GM21528 (cell line): Measurements from ENCODE around the gene LNX2.
"Not testable (repeated sequence)": the region's sequence is repeated elsewhere in the genome, so short reads cannot be mapped to it uniquely, and the experiment has no call there.

Source experiments
- ATAC-seq: cut with Tn5 transposase; IDR thresholded peaks from one replicate; pipeline ENCODE4 v1.9.1; 2021; ENCODE audit warnings: mild to moderate bottlenecking, moderate library complexity; ENCODE audit not compliant: unreplicated experiment, low FRiP score

The LNX2 gene

DNA sequence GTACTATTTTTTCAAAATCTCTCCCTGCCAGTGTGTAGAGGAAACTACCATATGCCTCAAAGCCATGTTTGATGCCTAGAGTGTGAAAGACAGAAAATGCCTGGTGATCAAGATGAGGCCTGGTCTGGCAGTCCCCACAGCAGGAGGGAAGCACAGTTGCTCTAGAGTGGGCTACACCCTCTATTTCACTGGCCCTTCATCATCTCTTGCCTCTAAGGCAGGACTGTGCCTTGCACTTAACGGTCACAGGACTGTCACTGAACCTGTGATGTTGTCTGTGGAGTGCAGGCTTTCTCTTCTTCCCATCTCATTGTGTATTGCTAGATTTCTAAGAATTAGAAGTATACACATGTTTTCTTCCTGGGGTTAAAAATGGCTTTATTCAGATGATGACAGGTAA, 17.7 kb upstream of the LNX2 start:
- no peak for ATAC-seq

DNA sequence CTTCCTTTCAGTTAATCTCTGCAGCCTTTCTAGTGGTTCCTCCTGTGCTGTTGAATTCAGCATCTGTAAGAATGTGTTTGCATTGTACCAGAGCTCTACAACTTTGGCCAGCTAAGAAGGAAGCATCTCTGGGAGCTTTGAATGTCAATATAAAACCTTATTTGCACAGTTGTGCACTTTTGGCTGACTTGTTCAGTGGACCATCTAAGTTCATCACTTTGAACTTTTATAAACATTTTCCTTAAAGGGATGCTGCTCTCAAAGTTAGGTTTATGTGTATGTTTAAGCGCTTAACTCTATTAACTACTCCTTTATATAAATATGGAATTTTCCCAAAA, 16.9 kb upstream of the LNX2 start:
- ATAC-seq, result no peak

DNA sequence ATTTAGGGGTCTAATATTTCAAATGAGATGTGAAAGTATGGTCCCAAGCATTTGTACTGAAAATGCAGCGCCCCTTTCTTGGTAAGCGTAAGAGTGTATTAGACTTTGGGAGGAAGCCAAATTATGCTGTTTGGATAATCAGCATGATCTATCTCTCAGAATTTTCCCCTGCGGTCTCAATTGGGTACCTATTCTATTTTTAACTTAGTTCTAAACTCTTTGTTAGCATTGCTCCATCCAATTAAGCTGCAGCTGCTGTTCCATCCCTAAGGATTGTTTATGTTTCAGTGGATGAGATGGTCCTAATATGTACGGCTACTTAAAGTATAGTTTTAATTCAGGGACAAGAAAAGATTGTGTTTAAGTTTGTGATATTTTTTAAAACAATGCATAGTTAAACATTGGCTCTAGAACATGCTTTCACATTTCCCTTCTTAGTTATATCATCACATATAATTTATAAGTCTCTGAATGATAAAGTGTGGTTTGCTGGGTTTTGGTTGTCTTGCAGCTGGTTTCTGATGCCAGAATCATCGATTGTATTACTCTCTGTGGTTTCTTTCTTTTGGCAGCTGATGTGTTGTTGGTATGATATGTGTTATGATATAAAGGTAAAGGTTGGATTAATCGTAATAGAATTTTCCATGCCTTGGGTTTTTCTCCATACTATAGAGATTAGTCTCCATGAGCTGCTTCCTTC, 16.4 kb upstream of the LNX2 start:
- no peak for ATAC-seq

DNA sequence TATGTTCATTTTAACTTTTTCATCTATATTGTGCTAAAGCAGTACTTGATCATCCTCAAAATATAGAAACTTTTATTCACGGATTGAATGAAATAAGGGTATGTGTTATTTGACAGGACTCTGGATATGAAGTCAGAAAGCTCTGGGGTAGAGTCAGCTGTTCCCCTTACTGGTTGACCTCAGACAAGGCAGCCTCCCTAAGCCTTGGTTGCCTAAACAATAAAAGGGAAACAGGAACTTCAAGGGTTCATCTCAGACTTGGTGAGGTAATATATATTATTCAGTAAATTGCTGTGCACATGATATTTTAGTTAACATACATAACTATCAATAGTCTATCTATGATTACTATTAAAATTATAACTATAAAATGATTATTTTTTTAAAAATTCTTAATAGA, 14.9 kb upstream of the LNX2 start:
- no peak for ATAC-seq

DNA sequence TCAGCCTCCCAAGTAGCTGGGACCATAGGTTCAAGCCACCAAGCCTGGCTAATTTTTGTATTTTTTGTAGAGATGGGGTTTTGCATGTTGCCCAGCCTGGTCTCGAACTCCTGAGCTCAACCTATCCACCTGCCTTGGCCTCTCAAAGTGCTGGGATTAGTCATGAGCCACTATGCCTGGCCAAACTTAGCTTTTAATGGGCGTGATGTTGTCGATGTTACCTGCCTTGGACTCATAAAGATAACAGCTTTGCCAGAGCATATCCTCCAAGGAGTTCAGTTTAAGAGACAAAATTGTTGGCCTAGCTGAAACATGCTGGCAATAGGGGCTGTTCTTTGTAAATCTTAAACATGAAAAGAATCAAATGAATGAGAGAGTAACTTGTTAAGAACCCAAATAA, 14.5 kb upstream of the LNX2 start:
- no peak for ATAC-seq

DNA sequence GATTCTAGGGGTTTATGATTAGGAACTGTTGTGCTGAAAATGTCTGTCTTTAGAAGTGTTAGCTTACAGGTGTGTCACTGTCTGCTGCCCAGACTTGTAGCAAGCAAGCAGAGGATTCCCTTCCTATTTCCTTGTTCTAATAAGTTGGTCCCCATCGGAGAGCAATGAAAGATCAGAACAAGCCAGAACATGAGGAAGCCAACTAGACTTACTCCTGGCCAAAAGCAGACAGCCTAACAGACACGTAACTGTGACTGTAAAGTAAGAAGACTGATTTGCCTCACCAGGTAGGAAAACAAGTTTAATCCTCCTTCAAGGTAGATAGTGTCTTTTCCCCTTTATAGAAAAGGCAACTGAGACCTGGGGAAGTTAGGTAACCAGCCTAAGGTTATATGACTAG, 13.9 kb upstream of the LNX2 start:
- ATAC-seq, result no peak

DNA sequence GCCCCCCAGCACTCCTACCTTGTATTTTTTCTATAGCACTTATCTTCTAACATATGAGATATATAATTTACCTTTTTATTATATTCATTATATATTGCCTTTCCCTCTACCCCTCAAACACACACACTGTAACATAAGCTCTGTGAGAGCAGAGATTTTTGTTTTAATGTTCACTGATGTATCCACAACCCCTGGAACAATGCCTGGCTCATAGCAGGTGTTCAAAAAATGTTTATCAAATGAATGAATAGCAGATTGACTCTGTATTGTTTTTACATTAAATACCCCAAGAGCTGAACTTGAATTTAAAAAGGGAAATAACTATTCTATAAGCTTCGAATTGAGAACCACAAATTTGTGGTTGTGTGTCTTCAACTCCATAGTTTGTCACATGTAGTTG, 12.3 kb upstream of the LNX2 start:
- no peak for ATAC-seq

DNA sequence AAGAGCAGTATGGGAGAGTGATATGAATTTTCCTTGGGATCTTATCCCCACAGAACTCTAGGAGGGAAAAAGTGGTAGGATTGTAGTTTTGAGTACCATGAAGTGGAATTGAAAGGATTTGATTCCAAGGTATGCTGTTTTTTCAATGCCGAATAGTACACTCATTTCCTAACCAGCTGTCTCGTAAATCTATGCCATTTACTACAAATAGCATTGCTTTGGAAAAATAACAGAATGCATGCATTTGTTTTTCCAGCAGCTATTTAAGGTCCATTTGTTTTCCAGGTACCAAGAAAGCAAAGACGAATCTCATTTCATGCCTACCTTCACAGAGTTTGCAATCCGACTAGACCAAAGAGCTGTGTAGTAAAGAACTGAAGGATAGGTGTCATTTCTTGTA, 11.9 kb upstream of the LNX2 start:
- ATAC-seq, result no peak

DNA sequence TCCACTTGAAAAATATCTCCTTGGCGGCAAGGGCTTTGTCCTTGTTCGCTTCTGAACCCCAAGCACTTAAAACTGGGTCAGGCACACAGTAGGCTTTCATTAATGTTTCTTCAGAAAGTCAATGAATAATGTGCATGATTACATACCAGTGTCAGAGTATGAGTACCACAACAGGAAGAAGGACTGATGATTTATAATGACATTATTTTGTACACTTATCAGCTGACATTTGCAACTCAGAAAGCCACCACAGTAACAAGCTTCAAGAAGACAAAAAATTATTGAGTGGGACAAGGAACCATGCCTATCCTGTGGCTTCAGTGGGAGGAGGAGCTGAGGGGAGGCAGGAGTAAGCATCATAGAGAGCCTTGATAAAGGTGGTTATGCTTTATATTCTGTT, 11.3 kb upstream of the LNX2 start:
- ATAC-seq, result no peak

DNA sequence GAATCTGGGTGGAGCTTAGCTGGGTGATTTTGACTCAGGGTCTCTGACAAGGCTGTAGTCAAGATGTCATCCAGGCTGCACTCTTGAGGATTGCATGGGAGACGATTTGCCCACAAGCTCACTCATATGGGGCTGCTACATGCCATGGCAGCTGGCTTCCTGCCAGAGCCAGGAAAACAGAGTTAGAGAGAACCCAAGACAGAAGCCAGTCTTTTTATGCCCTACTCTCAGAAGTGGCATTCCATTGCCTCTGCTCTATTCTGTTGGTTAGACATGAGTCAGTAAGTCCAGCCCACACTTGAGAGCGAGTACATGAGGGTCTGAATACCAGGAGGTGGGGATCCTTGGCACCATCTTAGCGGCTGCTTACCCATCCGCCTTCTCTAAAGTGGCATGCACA, 10.8 kb upstream of the LNX2 start:
- no peak for ATAC-seq

DNA sequence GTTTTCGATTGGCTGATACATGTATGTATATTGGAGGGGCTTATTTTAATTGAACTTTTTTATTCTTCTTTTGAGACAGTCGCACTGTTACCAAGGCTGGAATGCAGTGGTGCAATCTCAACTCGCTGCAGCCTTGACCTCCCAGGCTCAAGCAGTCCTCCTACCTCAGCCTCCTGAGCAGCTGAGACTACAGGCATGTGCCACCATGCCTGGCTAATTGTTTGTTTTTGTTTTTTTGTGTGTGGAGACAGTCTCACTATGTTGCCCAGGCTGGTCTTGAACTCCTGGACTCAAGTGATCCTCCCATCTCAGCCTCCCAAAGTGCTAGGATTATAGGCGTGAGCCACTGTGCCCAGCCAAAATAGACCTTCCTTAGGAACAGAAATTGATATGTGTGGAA, 8.4 kb upstream of the LNX2 start:
- not testable (repeated sequence) for ATAC-seq

DNA sequence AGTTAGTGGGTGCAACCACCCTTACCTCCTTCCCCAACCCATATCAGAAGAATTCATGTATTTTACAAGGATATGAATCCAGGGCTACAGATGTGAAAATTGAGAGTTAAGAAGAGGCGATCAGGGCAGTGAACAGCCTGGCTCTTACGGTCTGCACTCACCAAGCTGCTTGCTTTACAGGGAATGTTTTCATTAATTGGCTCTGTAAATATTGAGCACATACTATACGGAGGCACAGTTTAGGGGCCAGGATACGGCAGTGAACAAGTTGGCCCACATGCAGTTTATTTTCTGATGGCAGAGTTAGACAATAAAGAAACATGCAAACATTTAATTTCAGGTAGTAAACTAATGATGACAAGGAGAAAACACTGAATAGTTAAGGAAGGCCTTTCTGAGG, 7.8 kb upstream of the LNX2 start:
- ATAC-seq, result no peak

DNA sequence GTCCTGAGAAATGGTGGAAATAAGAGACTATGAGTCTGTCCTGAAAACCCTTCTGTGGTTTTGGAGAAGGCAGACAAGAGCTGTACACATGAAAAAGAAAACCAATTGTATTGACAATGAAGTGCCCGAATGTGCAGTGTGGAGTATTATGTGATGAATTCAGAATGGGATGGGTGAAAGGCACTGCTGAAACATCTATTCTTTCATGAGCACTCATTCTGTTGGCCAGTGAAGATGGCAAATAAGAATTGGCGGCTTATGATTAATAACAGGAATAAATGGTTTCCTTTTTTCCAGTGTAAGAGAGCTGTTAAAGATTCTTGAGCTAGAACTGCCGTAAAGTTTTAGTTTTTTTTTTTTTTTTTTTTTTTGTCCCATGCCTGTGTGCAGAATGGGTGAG, 7.1 kb upstream of the LNX2 start:
- no peak for ATAC-seq

DNA sequence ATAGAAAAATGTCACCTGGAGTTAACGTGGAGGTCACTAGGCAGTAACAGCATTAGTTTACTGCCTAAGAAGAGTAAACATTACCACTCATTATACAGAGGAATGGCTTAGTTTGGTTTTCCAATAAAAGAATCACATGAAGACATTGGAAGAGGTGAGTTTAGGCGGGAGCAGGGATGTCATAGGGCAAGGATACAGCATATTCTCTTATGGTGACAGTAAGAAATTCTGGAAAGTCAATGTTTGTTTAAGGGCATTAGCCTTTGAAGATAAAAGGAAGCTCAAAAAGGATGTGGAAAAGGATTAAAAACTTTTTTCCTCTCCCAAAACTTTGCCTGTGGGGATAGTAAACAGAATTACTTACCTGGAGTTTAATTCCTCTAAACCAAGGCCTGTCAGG, 5.5 kb upstream of the LNX2 start:
- no peak for ATAC-seq

DNA sequence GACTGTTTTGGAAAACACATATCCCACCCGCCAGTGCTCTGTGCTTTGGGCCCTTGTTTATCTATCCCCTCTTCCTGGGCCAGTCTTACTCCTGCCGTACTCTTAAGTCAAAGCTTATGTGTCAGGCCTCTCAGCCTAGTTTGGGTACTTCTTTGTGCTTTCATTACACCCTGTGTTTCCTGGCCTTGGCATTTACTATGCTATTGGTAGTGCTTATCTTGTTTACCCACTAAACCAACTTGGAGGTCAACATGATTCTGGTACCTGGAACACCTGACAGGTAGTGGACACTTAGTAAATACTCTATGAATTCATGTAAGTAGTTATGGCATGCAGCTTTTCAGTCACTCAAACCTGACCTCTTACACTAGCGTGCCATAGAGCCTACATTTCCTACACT, 3.7 kb upstream of the LNX2 start:
- ATAC-seq, result no peak

DNA sequence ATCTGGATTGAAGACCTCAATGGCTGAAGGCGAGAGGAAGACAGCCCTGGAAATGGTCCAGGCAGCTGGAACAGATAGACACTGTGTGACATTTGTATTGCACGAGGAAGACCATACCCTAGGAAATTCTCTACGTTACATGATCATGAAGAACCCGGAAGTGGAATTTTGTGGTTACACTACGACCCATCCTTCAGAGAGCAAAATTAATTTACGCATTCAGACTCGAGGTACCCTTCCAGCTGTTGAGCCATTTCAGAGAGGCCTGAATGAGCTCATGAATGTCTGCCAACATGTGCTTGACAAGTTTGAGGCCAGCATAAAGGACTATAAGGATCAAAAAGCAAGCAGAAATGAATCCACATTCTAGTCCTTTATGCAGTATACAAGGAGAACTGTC, 2.6 kb upstream of the LNX2 start:
- no peak for ATAC-seq

DNA sequence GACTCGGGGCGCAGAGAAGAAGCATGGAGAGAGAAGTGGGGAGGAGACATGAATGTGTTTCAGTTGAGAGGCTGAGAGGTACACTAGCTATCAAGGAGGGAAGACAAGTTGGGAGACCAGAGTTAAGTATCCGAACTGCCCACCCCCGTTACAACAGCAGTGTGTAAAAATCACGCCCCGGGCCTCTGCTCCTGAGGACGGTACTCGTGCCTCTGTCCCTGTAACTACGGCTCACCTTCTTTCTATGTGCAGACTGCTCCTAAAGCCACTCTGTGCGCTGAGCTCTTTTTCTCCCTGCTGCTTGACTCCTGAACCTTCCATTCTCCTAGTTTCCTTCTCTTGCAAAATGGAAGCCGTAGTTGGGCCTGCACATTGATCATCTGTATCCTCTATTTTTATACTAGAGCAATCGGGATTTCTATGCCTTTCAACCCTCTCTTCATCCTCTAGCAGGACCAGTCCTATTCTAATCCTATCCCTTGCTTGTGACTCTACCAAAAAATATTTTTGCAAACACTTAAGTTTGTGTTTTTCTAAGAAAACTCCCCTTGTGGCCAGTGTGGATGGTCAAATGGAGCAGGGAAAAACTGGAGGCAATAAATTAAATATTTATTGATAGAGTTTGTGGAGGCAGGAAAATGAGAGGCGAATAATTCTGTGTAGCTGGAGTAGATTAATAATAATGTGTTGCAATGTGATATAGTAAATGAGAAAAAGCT, 1.9 kb upstream of the LNX2 start:
- peak; percentile 5 for ATAC-seq

DNA sequence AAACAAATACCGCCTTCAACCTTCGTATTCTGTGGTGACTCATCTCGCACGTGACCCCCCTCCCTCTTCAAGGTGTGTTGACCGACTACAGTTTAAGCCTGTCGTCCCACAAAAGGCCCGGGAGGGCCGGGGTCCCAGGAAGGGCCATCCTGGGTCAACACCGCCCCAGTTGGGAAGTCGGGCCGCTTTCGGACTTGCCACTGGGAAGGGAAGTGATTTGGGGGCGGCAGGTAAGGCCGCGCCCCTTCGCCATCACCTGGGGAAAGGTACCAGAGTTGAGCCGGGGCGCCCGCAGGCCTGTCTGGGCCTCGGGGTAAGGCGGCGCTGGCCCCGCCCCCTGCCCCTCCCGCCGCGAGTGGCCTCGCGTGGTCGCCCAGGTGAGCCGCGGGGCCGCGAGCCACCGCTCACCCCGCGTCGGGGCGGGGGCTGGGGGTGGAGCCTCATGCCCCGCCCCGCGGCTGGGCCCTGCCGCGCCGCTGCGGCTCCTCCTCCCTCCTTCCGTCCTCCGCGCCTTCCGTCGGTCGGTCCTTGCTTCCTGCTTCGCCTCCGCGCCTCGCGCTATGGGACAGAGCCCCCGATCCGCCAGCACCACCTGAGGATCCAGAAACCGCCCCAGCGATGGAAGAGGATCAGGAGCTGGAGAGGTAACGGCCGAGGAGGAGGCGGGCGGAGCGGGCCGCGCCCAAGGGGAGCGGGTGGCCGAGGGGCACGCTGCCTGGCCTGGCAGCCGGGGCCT, 1.2 kb upstream of the LNX2 start, which contains the start of gene POLR1D:
POLR1D (plus strand) TSS at position 527 of the 736 bp plus-strand sequence; CDS start at position 619, 92 bp downstream.
- peak; percentile 57 for ATAC-seq

DNA sequence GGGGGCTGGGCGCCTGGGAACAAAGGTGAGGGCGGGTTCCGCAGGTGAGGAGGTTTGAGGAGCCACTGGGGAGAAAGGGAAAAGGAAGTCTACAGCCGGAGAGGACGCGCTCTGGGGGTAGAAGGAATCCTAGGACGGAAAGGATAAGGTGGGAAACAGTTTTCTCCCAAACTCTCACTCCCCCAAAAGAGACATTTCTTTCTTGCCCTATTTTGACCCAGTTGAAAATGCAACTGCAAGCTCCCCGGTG, 712 bp upstream of the LNX2 start:
- ATAC-seq, result no peak

DNA sequence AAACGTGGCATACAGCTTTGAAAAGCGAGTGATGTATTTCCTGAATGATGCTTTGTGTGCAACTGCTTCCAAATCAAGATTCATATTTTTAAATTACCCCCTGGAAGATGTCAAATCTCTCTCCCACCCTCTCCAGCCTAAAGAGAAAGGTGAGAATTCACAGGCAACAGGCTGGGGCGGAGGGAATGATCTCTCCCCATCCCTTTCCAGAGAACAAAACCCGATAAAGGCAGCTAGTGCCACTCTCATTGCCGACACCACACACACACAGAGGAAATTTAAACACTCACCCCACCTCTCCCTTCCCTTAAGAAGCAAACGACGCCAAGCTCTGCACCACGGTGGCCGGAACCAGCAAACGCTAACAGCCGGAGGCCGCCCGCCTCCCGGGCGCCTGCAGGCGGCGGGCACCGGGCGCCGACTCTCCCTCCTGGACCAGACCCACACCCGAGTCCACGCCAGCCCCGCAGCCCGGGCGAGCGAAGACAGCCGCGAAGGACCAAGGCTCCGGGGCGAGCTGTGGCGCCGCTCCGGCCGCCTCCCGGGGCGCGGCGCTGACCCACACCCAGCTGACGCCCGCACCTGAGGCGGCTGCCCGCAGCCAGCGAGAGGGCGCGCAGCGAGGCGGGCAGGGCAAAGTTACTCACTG, 477 bp downstream of the LNX2 start:
- peak; percentile 35 for ATAC-seq

DNA sequence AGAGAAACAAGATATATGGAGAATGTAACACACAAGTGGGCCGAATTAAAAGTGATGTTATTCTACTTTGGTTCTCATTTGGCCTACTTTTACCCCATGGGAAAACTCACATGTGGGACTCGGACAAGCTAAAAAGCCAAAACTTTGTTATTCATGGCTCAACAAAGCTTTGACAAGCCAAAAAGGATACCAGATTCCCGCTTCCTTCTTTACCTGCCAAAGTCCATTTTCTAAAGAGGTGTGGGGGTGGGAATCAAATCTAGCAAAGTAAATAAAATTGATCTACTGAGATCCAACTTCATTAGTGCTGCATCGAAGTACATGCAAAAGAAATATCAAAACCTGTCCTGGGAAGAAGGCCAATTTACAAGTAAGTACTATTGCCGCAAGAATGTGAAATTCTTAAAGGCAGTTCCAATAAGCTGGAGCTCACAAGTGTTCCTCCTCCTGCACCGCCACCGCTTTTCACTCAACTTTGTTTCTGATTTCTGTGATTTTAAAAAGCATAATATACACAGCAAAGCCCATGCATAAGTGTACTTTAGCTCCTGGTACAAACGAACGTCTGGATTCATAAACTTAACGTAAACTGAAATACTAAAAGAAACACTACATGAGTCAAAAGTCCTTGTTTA, 1.1 kb downstream of the LNX2 start:
- no peak for ATAC-seq
